Neutrophil (primary cell): ENCODE data around the gene TEX12.
A peak's percentile ranks its signal among the peaks of the same experiment; 100 is the strongest.
"Not testable (repeated sequence)": the region's sequence is repeated elsewhere in the genome, so short reads cannot be mapped to it uniquely, and the experiment has no call there.

Source experiments
- H3K27ac ChIP-seq: fragments of 200-600 bp; sonication (generic); 2 replicates; pipeline ENCODE4 v1.5.1; 2016; ENCODE audit warnings: mild to moderate bottlenecking, moderate library complexity
- H3K27me3 ChIP-seq: fragments of 200-600 bp; sonication (generic); 2 replicates; pipeline ENCODE4 v1.6.0; 2016; ENCODE audit warnings: mild to moderate bottlenecking
- H3K36me3 ChIP-seq: fragments of 200-600 bp; sonication (generic); 2 replicates; pipeline ENCODE4 v1.5.1; 2017
- H3K4me1 ChIP-seq, 2 experiments: fragments of 200-600 bp in 1 of 2; sonication (generic) in 1 of 2; 1 replicate in 1 of 2; 2 replicates in 1 of 2; pipeline versions ENCODE4 v1.5.1 to v1.6.1; 2013 to 2016; ENCODE audit warnings: low read depth in 1 of 2, low read length in 1 of 2, mild to moderate bottlenecking in 1 of 2, moderate library complexity in 1 of 2; ENCODE audit not compliant: control insufficient read depth in 1 of 2, insufficient read depth in 1 of 2
- H3K4me3 ChIP-seq, 2 experiments: fragments of 200-600 bp in 1 of 2; sonication (generic) in 1 of 2; 1 replicate in 1 of 2; 2 replicates in 1 of 2; pipeline ENCODE4 v1.5.1; 2013 to 2016; ENCODE audit warnings: low read depth in 1 of 2, low read length in 1 of 2, mild to moderate bottlenecking in 1 of 2, moderate library complexity in 1 of 2
- H3K9me3 ChIP-seq: fragments of 200-600 bp; sonication (generic); 2 replicates; pipeline ENCODE4 v1.5.1; 2016
- CTCF ChIP-seq: fragments of 200-600 bp; sonication (generic); IDR thresholded peaks from 2 replicates; pipeline ENCODE4 v1.5.1; 2016; ENCODE audit warnings: antibody characterized with exemption

The TEX12 gene

GRCh38 chr11:112161012-112161411 lies 6.2 kb upstream of the TEX12 start:
- H3K4me1 ChIP-seq = peaks cover 64 to 65% of the 10 kb centered on the region in 2 experiments
- peak overlapping the region in 1 of 2 experiments; percentile 53 for H3K4me3 ChIP-seq
- no peaks in the 10 kb centered on the region for H3K9me3 ChIP-seq
- no peaks in the 10 kb centered on the region for H3K27me3 ChIP-seq
- no peaks in the 10 kb centered on the region for H3K36me3 ChIP-seq
- peak overlapping the region; percentile 94 for H3K27ac ChIP-seq
- TF ChIP-seq CTCF = no peak

DNA sequence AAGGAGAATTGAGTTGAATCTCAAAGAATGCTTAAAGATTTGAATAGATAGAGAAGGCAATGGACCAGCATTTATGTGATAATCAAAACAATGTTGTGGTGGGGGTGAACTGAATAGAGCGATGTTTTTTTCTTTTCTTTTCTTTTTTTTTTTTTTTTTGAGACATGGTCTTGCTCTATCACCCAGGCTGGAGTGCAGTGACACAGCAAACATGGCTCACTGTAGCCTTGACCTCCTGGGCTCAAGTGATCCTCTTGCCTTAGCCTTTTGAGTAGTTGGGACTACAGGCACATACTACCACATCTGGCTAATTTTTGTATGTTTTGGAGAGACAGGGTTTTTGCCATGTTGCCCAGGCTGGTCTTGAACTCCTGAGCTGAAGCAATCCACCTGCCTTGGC lies 5.0 kb upstream of the TEX12 start:
- peak overlapping the region; percentile 94 for H3K27ac ChIP-seq
- H3K9me3 ChIP-seq, H3K27me3 ChIP-seq: not testable (repeated sequence)

GRCh38 chr11:112162761-112163546 lies 4.2 kb upstream of the TEX12 start:
- no peak for TF ChIP-seq CTCF

More for the DNA sequence above, 5.0 kb upstream of the TEX12 start:
- H3K4me3 ChIP-seq, H3K36me3 ChIP-seq: not testable (repeated sequence)
- H3K4me1 ChIP-seq = peaks cover 64 to 65% of the 10 kb centered on the region in 2 experiments

DNA sequence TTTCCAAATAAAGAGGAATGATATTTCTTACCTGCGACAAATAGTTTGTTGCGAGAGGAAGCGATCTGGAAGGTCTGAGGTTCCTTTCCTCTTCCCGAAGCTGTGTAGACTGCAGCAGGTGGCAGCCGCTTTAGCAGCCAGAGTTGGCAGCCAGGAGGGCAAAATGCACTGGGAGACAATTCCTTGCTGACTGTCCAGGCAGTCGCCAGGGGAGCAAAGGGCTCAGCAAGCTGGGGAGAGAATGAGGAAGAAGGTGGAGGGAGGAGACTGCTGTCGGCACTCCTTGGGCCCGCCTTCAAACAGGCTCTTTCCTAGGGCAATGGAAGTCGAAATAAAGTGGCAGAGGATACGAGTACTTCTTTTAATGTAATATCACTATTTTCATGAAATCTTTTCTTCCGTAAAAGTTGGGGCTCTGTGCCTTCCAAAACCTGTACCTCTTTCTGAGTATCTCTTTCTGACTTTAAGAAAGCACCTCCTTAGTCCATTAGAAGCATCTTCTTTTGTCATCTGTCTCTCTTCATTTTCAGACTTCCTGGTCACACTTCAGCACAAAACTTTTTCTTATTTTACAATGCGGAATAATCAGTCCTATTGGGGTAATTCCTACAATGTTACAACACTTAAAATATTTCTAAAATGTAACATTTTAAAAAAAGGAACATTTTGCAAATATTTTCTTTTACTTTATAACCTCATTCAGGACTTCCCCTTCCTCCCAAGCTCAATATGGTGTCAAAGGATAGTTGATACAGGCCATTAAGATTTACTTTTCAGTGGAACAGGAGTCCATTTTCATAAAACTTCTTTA lies 3.1 kb upstream of the TEX12 start, which contains the start of gene IL18:
IL18 (minus strand) TSS at position 220 of the 811 bp plus-strand sequence. CDS start 9,041 bp downstream, outside the sequence.
- no peak for TF ChIP-seq CTCF
- Histone ChIP-seq H3K4me1 (peaks cover 57 to 58% of the 10 kb centered on the region in 2 experiments), H3K9me3 (no peaks in the 10 kb centered on the region), H3K27me3 (no peaks in the 10 kb centered on the region), H3K36me3 (no peaks in the 10 kb centered on the region), H3K4me3 (peak within 1 kb of the TSS; percentile 62 to 64), H3K27ac (peak within 1 kb of the TSS; percentile 94)

More at GRCh38 chr11:112162761-112163546, 4.2 kb upstream of the TEX12 start:
- Histone ChIP-seq H3K27me3 (no peaks in the 10 kb centered on the region), H3K4me3 (peak overlapping the region; percentile 62 to 64), H3K27ac (peak overlapping the region; percentile 94), H3K4me1 (peaks cover 64 to 65% of the 10 kb centered on the region in 2 experiments), H3K36me3 (no peaks in the 10 kb centered on the region), H3K9me3 (no peaks in the 10 kb centered on the region)

DNA sequence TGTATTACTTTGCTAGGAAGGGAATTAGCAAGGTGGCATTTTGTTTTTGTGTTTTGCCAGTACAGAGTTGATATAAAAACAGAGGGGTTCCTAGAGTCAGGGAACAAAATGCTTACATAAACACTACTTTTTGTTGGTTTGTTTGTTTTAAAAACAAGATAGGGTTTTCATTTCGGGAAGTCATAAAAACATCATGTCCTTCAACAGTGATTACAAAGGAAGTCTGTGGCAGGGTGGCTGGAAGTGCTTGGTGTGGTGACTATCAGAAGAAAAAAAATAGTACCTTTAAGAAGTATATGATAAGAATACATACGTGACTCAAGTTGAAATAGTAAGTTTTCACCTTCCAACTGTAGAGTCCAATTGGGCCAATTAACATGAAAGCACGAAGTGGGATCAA lies 2.1 kb upstream of the TEX12 start:
- Histone ChIP-seq H3K4me3 (no peak overlapping the region), H3K36me3 (no peaks in the 10 kb centered on the region), H3K27ac (peak overlapping the region; percentile 94), H3K4me1 (peaks cover 49 to 50% of the 10 kb centered on the region in 2 experiments), H3K27me3 (no peaks in the 10 kb centered on the region), H3K9me3 (no peaks in the 10 kb centered on the region)
- TF ChIP-seq CTCF = no peak
